Panc1 (cell line): ENCODE data around the gene TRNP1. TPM values are rescaled to one million over a fixed set of nuclear protein-coding genes. Genes with fewer than 3 reads are reported as not detected.

ENCODE experiments used
- ATAC-seq: fragments of 200-7000 bp; cut with Tn5 transposase; 2 replicates; pipeline ENCODE4 v1.9.1; 2020; ENCODE audit warnings: mild to moderate bottlenecking, moderate library complexity
- BruUV-seq: library from RNA; stranded (reverse); fragments of 400-500 nt; replicated peaks from 2 replicates; lab custom pipeline; 2021; lab: Mats Ljungman, UMichigan
- CTCF ChIA-PET: fragments of 300-600 bp; sonication (Branson Sonifier 250); formaldehyde crosslinking; loops from one replicate; lab custom pipeline; 2022; ENCODE audit warnings: antibody characterized with exemption; lab: Charles Lee
- POLR2A ChIA-PET: fragments of 300-600 bp; sonication (Branson Sonifier 250); formaldehyde crosslinking; loops from one replicate; lab custom pipeline; 2022; ENCODE audit warnings: antibody characterized with exemption; lab: Charles Lee
- DNase-seq: peaks from one replicate; pipeline ENCODE4 v3.0.0-alpha.2; 2010; ENCODE audit warnings: low read depth, low spot score
- H3K27ac ChIP-seq: 2 replicates; pipeline ENCODE4 v1.5.1; 2011; ENCODE audit warnings: mild to moderate bottlenecking, low read length, inconsistent platforms
- H3K27me3 ChIP-seq: fragments of 200-500 bp; sonication (Bioruptor generic); 2 replicates; pipeline ENCODE4 v1.6.0; 2014; ENCODE audit warnings: low read length, inconsistent platforms; ENCODE audit not compliant: control insufficient read depth, insufficient read depth
- H3K36me3 ChIP-seq: fragments of 200-500 bp; sonication (Bioruptor generic); 2 replicates; pipeline ENCODE4 v1.5.1; 2014; ENCODE audit warnings: inconsistent platforms, mild to moderate bottlenecking, low read length, moderate library complexity; ENCODE audit not compliant: control insufficient read depth, insufficient read depth
- H3K4me1 ChIP-seq: 2 replicates; pipeline ENCODE4 v1.5.1; 2011; ENCODE audit warnings: inconsistent platforms, mild to moderate bottlenecking, low read length, moderate library complexity; ENCODE audit not compliant: control insufficient read depth, insufficient read depth
- H3K4me3 ChIP-seq, 2 experiments: 2 replicates each; pipeline ENCODE4 v1.5.1; 2011 to 2012; ENCODE audit warnings: low read depth in 2 of 2, low read length in 2 of 2, mild to moderate bottlenecking in 2 of 2, inconsistent platforms in 1 of 2, moderate library complexity in 1 of 2
- H3K9me3 ChIP-seq: fragments of 200-500 bp; sonication (Bioruptor generic); 2 replicates; pipeline ENCODE4 v1.5.1; 2014; ENCODE audit warnings: low read depth, mild to moderate bottlenecking, inconsistent platforms, low read length, moderate library complexity; ENCODE audit not compliant: control insufficient read depth, insufficient read depth
- POLR2AphosphoS5 ChIP-seq: IDR thresholded peaks from 2 replicates; pipeline ENCODE4 v1.6.1; 2012; ENCODE audit warnings: mild to moderate bottlenecking, low read depth, low read length, moderate library complexity
- SIN3A ChIP-seq: IDR thresholded peaks from 2 replicates; pipeline ENCODE4 v1.6.1; 2012; ENCODE audit warnings: low read depth, mild to moderate bottlenecking, low read length, moderate library complexity, borderline replicate concordance; ENCODE audit not compliant: insufficient read depth
- TCF7L2 ChIP-seq: IDR thresholded peaks from 2 replicates; pipeline ENCODE4 v1.6.1; 2011; ENCODE audit warnings: mild to moderate bottlenecking, low read depth, low read length, inconsistent platforms
- in situ Hi-C: cut with HindIII; loops from 2 replicates; pipeline ENCODE4 v1.10.0; 2016; ENCODE audit warnings: low sequenced_read_pairs, low pct_unique_long_range_greater_than_20kb
- intact Hi-C: fragments of 100-400 bp; cut with micrococcal nuclease; formaldehyde crosslinking; loops from one replicate; pipeline ENCODE4 v1.10.0; 2022; ENCODE audit not compliant: unreplicated experiment
- total RNA-seq: library from RNA; stranded (reverse); gene quantifications from one replicate; pipeline ENCODE4 v1.2.1, GENCODE V29; 2021; ENCODE audit not compliant: unreplicated experiment
- TF ChIP-seq, protein P1 (sequence below): fragments of 450-650 bp; IDR thresholded peaks from 2 replicates; pipeline ENCODE4 v1.5.1; 2017; ENCODE audit warnings: mild to moderate bottlenecking
- TF ChIP-seq, protein P2 (sequence below), 2 experiments: IDR thresholded peaks; 2 replicates each; pipeline ENCODE4 v1.6.1; 2011 to 2012; ENCODE audit warnings: low read depth in 2 of 2, control low read depth in 1 of 2, low read length in 1 of 2, mild to moderate bottlenecking in 1 of 2, moderate library complexity in 1 of 2; ENCODE audit not compliant: insufficient read depth in 1 of 2

The TRNP1 gene
- total RNA-seq, 1 experiment from 2014 or later = 81.2 TPM

DNA sequence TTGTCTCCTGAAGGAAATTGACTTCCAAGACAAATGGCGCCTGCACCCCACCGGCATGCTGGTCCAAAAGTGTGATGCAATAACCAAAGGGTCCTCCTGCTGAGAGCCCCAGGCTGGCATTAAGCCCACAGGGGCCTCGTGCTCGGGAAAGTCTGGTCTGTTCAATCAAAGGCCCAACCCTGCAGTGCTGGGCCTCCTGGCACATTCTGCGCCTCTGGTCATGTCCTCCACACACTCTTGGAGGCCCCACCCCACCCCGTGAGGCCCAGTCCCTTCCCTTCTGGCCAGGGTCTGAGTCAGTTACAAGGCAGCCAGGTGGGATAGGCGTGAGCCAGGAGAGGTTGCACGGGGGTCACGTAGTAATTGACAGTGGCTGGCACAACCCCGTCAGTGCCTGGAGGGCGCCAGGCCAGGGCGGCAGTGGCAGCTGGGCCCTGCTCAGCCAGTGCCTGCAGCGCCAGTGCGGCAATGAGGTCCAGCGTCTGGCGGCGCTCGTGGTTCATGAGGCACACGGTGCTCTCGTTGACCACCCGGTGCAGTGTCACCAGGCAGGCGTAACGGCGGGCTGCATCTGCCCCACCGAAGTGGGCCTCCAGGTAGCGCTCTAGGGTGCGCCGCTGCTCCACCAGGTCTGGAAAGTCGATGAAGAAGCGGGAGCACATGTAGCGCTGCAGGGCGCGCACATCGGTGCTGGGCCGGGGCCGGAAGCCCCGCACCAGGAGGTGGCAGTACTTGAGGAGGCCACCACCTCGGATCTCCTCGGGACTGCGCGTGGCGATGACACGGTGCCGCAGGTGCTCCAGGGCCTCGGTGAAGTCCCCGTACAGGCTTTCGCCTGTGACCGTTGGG lies 12.4 kb downstream of the TRNP1 start:
- in situ Hi-C loops = no loop called here

DNA sequence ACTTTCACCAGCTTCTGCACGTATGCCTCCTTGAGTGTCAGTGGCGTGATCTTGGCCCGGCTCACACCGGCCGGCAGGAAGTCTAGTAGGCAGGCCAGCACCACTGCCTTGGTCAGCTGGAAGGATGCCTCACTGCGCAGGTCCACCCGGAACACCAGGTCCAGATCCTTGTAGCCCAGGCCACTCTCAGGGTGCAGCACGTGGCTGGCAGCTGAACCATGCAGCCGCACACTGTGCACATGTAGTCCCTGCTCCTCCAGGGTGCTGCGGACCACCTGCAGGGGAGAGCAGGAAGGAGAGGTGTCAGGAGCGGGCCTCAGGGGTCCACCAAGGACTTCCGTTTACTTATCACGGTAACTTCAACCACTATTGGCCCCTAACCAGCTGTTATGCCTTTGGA lies 13.2 kb downstream of the TRNP1 start:
- in situ Hi-C loops = no loop called here
- H3K27me3 ChIP-seq = no peaks in the 10 kb centered on the region
- H3K9me3 ChIP-seq = no peaks in the 10 kb centered on the region
- BruUV-seq = no TSS peak
- ChIA-PET POLR2A (no interaction called here), CTCF (no interaction called here)
- H3K36me3 ChIP-seq = no peaks in the 10 kb centered on the region
- ATAC-seq (no peak), DNase-seq (no peak)
- intact Hi-C loops = no loop called here
- TF ChIP-seq TCF7L2 (no peak), POLR2AphosphoS5 (no peak), SIN3A (no peak)
- TF ChIP-seq, protein P1, sequence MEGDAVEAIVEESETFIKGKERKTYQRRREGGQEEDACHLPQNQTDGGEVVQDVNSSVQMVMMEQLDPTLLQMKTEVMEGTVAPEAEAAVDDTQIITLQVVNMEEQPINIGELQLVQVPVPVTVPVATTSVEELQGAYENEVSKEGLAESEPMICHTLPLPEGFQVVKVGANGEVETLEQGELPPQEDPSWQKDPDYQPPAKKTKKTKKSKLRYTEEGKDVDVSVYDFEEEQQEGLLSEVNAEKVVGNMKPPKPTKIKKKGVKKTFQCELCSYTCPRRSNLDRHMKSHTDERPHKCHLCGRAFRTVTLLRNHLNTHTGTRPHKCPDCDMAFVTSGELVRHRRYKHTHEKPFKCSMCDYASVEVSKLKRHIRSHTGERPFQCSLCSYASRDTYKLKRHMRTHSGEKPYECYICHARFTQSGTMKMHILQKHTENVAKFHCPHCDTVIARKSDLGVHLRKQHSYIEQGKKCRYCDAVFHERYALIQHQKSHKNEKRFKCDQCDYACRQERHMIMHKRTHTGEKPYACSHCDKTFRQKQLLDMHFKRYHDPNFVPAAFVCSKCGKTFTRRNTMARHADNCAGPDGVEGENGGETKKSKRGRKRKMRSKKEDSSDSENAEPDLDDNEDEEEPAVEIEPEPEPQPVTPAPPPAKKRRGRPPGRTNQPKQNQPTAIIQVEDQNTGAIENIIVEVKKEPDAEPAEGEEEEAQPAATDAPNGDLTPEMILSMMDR = no peak
- TF ChIP-seq, protein P2, sequence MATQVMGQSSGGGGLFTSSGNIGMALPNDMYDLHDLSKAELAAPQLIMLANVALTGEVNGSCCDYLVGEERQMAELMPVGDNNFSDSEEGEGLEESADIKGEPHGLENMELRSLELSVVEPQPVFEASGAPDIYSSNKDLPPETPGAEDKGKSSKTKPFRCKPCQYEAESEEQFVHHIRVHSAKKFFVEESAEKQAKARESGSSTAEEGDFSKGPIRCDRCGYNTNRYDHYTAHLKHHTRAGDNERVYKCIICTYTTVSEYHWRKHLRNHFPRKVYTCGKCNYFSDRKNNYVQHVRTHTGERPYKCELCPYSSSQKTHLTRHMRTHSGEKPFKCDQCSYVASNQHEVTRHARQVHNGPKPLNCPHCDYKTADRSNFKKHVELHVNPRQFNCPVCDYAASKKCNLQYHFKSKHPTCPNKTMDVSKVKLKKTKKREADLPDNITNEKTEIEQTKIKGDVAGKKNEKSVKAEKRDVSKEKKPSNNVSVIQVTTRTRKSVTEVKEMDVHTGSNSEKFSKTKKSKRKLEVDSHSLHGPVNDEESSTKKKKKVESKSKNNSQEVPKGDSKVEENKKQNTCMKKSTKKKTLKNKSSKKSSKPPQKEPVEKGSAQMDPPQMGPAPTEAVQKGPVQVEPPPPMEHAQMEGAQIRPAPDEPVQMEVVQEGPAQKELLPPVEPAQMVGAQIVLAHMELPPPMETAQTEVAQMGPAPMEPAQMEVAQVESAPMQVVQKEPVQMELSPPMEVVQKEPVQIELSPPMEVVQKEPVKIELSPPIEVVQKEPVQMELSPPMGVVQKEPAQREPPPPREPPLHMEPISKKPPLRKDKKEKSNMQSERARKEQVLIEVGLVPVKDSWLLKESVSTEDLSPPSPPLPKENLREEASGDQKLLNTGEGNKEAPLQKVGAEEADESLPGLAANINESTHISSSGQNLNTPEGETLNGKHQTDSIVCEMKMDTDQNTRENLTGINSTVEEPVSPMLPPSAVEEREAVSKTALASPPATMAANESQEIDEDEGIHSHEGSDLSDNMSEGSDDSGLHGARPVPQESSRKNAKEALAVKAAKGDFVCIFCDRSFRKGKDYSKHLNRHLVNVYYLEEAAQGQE (IDR thresholded peaks at IDR 0.05; ENCODE audit: insufficient read depth in 1 of 2, low read depth in 2 of 2, low read length in 1 of 2) = no peak
- no peak overlapping the region for H3K27ac ChIP-seq
- no peak overlapping the region for H3K4me3 ChIP-seq
- peaks cover 73% of the 10 kb centered on the region for H3K4me1 ChIP-seq

More for the DNA sequence above, 12.4 kb downstream of the TRNP1 start:
- ChIA-PET CTCF (no interaction called here), POLR2A (no interaction called here)
- Histone ChIP-seq H3K9me3 (no peaks in the 10 kb centered on the region), H3K27me3 (no peaks in the 10 kb centered on the region), H3K4me3 (no peak overlapping the region), H3K27ac (0 out of 2 replicates have a peak overlapping the region, but pooled peaks have one; percentile 2), H3K4me1 (peaks cover 73% of the 10 kb centered on the region), H3K36me3 (no peaks in the 10 kb centered on the region)
- intact Hi-C loops = no loop called here
- DNase-seq (no peak), ATAC-seq (no peak)
- TF ChIP-seq SIN3A (no peak), TCF7L2 (no peak), POLR2AphosphoS5 (no peak)
- TF ChIP-seq, protein P1 = no peak
- TF ChIP-seq, protein P2 (IDR thresholded peaks at IDR 0.05; ENCODE audit: insufficient read depth in 1 of 2, low read depth in 2 of 2, low read length in 1 of 2) = no peak
- no TSS peak for BruUV-seq
